Caki2 (cell line): ENCODE data around the gene TMEM161B. TPM values are rescaled to one million over a fixed set of nuclear protein-coding genes. Genes with fewer than 3 reads are reported as not detected.
"Not testable (repeated sequence)": the region's sequence is repeated elsewhere in the genome, so short reads cannot be mapped to it uniquely, and the experiment has no call there.

Source experiments
- DNase-seq: peaks from one replicate; pipeline ENCODE4 v3.0.0-alpha.2; 2015; ENCODE audit warnings: low read depth
- in situ Hi-C: cut with HindIII; loops from 2 replicates; pipeline ENCODE4 v1.10.0; 2016; ENCODE audit warnings: low sequenced_read_pairs, low pct_unique_long_range_greater_than_20kb, mixed read lengths
- total RNA-seq: library from RNA; depleted of rRNA; stranded (reverse); fragments of >200 nt; shearing (Covaris generic); gene quantifications from 2 replicates; pipeline ENCODE4 v1.2.3, GENCODE V29; 2014; ENCODE audit warnings: low replicate concordance; rRNA removed

Gene TMEM161B
- 1.1 and 6.3 TPM in 2 replicates for total RNA-seq

DNA sequence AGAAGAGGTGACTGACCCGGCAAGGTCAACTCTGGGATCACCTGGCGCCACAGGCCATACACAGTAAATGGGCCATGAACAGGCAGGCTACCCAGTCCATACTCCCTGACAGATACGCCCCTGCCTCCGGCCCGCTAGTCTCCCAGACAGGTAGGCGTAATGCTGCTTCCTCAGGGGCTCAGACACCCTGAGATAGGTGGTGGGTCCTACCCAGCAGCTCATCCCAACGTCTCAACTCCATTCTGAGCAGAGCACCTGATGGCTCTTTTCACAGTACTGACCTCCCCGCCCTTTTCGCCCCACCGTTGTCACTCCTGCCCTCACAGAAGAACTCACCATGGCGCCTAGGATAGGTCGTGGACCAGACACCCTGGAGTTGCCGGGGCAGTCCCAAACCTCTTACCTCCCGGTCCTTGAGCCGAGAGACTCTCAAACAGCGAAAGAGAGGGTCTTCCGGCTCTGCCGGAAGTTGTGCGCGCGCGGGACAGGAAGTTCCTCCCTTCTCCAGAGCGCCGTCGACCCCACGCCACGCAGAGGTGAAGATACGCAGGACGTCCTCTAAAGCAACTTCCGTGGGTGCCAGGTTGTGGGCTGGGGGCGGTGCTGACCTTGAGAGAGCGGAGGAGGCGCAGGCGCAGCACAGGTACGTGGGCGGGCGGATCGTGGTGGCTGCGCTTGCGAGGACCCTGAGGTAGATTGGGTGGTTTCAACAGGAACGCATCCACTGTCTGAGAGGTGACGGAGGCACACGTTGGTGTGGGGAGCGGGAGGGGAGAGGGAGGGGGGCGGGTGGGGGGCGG lies at the start of gene TMEM161B:
TMEM161B (minus strand) TSS at position 461 of the 800 bp plus-strand sequence; CDS start at position 339, 122 bp downstream.
- peak; percentile 87 for DNase-seq
- in situ Hi-C loops = no loop called here

DNA sequence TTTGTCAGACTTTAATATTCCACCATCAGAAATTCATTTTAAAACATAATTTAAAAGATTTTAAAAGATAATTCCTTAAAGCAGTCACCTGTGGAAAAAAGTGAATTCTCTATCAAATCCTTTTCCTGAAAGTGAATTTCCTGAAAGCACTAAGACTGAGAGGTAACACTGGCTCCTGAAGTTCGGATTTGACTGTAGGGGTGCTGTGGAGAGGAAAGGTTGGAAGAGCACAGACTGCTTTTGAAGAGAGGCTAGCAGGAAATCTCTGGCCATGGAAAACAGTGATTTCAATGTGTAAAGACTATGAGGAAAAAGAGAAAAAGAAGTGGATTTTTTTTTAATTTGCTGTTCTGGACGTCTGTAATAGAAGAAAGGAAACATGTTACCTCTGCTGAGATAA lies 35.7 kb upstream of the TMEM161B start:
- no peak for DNase-seq
- in situ Hi-C loops = no loop called here

DNA sequence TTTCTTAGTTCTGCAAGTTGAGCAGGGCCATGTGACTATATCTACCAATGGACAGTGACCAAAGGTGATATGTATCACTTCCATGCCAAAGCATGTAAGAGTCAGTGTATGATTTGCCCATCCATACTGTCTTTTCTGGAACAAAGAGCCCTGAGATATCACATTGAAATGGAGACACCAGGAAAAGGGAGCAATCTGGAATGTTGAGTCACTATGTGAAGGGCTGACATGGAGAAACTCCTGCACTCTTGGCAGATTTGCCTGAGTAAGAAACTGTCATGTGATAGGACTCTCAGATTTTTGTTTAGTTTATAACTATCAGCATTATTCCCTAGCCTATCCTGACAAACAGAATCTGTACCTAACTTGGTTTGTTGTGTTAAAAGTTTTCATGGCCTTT lies 29.8 kb upstream of the TMEM161B start:
- in situ Hi-C loops = no loop called here
- DNase-seq = peak; percentile 3

DNA sequence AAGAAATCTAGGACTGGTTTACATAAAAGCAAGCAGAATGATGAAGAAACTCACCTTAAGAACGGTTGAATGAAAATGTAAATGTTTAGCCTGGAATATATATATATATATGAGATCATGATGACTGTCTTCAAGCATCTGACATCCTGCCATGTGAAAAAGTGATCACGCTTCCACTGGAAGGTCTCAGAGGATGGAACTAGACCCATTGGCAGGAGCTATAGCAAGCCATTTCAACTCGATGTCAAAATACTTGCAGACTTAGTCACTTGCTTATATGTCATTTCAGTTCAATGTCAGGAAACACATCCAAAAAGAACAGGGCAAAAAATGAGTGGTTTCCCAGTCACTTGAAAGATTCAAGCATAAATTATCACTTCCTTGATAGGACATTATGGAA lies 22.2 kb upstream of the TMEM161B start:
- in situ Hi-C loops = no loop called here
- DNase-seq = no peak

DNA sequence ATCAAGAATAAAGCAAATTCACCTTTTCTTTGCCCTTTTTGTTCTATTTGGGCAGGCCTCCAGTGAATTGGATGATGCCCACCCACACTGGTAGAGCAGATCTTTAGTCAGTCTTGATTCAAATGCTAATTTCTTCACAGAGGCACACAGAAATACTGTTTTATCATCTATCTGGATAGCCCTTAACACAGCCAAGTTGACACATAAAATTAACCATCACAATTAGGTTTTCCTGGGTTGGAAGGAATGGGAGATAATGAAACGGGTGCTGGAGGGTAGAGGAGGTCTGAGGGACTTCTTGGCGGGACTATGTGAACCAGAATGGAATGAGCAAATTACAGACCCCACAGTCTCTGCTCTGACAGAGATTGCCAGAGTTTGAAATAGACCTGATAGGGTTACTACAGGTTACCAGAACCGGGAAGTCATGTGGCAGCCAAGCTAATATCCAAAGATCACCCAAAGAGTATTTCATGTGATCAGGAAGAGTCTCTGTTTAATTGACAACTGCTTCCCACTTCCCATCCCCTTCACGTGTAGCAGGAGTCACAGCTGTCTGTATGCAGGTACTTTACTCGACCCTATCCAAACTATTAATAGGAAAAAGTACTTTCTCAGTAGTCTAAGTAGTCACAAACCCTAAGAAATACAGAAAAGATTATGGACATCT lies 20.0 kb upstream of the TMEM161B start:
- no peak for DNase-seq
- in situ Hi-C loops = no loop called here

DNA sequence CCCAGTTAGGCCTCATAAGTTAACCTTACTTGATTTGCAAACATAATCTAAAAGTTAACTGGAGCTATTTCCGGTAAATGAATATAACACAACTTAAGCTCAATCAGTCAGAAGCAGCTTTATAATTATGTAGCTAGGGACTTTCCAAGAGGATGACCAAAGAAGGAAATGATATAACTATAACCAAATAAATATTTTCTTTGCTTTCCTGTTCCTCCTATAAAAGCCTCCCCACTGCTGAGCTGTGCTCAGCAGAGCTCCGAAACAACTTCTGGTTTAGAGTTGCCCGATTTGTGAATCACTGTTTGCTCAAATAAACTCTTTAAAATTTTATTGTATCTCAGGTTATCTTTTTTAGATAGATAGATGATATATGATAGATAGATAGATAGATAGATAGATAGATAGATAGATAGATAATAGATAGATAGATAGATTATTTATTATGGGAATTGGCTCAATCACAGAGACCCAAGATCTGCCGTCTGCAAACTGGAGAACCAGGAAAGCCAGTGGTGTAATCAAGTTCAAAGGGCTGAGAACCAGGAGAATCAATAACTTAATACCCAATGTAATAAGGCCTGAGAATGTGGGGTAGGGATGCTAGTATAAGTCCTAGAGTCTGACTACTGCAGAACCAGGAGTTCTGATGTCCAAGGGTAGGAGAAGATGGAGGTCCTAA lies 19.3 kb upstream of the TMEM161B start:
- in situ Hi-C loops = no loop called here
- DNase-seq = no peak

DNA sequence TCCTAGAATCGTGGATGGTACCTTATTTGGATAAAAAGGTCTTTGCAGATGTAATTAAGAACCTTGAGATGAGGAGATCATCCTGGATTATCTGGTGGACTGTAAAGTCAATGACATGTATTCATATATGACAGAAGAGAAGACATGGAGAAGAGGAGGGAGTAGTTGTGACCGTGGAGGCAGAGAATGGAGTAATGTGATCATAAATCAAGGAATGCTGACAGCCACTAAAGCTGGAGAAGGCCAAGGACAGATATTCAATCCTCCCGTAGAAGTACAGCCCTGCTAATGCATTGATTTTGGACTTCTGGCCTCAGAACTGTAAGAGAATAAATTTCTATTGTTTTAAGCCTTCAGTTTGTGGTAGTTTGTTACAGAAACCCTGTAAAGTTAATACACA lies 18.7 kb upstream of the TMEM161B start:
- DNase-seq = no peak
- in situ Hi-C loops = no loop called here

DNA sequence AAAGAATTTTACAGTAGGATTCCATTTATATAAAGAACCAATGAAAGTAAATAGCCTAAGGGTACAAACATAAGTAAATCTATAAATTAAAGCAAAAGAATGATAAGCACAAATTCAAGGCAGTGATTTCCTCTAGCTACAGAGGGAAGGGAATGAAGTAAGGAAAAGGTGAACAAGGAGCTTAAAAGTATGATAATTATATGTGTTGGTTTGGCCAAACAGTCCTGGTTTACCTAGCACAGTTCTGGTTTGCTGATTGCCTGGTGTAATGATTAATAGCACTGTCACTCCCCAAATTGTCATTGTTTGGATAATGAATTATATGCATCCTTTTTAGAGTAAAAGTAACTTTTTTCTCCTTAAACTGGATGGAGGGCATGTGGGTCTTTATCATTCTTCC lies 15.0 kb upstream of the TMEM161B start:
- in situ Hi-C loops = no loop called here
- no peak for DNase-seq

DNA sequence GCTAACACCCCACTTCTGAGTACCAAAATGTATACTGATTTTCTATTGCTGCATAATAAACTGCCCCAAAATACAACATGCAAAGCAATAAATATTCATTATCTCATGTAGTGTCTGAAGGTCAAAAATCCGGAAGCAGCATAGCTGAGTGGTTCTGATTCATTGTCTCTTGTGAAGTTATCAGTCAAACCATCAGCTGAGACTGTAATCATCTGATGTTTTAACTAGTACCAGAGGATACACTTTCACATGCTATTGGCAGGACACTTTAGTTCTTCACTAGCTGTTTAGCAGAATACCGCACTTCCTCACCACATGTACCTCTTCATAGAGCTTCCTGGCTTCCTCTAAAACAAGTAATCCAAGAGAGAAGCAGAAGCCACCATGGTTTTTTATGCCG lies 12.7 kb upstream of the TMEM161B start:
- DNase-seq = no peak
- in situ Hi-C loops = no loop called here

DNA sequence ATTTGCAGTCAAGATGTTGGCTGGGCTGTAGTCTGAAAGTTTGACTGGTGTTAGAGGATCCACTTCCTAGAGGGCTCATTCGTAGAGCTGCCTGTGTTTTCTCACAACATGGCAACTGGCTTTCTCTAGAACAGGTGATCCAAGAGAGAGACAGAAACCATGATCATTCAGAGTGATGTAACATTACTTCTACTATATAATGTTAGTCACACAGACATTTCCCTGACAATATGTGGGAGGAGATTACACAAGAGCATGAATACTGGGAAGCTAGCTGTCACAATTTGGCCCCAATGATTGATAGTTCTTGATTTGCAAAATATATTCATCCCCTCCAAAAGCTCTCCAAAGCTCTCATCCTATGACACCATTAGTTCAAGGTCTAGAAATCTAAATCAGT lies 10.9 kb upstream of the TMEM161B start:
- no peak for DNase-seq
- in situ Hi-C loops = no loop called here

DNA sequence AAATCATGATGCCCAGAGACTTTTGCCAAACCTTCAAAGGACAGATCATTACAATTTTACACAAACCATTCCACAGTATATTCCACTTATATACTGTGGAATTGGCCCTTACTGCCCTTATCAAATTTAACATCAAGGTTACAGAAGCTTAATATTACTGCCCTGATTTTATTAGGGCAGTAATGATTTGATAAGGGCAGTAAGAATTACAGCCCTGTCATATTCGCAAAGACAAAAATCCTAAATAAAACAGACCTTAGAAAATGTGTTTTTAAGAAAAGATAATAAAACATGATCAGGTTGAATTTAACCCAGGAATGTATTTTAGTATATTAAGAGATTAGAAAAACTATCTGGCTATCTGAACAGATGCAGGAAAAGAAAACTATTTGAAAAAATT lies 7.7 kb upstream of the TMEM161B start:
- DNase-seq = no peak
- in situ Hi-C loops = no loop called here

DNA sequence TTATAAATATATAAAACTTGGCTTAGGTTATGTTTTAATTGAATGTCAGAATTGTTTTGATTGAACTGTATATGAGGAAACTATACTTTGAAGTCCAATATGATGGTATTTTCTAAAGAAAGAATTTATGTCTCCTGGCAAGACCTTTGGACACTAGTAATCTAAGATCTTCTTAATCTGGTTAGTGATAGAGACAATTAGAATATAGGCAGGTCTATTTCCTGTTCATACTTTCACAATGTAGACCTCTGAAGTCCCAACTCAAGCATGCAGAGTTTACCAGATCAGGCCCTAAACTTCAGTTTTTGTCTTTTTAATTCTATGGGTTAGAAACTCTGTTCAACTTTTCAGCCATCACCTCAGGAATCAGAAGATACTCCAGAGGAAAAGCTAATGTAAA lies 6.9 kb upstream of the TMEM161B start:
- DNase-seq = no peak

DNA sequence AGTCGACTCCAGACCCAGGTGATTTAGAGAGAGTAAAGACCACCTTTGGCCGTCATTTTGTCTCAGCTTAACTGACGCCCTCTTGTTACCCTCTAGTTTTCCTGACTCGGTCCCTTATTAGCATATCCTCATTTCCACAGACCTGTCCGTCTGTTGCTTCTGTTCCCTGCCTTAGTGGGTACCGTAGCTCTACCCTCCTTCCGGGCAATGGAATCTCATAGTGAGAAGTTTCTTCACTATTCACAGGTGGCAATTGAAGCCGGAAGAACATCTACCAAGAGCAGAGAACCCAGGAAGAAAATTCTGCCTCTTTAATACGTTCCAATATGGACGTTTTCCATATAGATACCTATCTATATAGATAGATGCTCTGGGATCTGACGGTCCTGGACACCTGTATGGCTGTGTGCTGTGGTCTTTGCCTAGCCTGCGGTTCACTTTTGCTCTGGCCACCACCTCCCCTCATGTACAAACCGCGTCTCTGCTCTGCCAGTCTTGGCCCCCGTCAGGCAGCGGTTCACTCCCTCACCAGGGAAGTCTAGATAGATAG lies 652 bp upstream of the TMEM161B start:
- in situ Hi-C loops = no loop called here
- peak; percentile 16 for DNase-seq

More for the DNA sequence above, 6.9 kb upstream of the TMEM161B start:
- in situ Hi-C loops = no loop called here

DNA sequence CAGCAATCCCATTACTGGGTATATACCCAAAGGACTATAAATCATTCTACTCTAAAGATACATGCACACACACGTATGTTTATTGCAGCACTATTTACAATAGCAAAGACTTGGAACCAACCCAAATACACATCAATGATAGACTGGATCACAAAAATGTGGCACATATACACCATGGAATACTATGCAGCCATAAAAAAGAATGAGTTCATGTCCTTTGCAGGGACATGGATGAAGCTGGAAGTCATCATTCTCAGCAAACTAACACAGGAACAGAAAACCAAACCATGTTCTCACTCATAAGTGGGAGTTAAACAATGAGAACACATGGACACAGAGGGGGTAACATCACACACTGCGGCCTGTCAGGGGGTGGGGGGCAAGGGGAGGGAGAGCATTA lies 4.1 kb downstream of the TMEM161B start:
- DNase-seq, in situ Hi-C loops: not testable (repeated sequence)

DNA sequence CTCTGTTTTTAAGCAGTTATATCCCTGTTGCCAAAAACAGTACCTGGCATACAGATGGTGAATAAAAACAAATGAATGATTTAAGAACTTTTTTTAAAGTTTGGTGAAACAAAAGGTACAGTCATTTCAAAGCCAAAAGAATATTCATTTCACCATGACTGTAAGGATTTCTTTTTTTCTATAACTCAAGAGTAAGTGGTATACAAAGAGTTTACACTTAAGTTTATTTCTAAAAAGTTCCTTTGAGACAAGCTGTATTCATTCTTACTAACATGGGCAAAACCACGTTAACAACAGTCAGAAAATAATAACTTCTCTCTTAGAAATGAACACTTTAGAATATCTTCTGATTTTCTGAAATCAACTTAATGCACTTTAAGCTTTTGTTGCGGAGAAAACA lies 5.3 kb downstream of the TMEM161B start:
- no peak for DNase-seq

DNA sequence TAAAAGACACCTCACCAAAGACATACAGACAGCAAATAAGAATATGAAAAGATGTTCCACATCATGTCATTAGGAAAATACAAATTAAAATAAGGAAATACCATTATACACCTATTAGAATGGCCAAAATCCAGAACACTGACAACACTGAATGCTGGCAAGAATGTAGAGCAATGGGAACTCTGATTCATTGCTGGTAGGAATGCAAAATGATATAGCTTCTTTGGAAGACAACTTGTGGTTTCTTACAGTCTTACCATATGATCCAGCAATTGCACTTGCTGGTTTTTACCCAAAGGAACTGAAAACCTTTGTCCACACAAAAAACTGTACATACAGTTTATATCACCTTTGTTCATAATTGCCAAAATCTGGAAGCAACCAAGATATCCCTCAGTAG lies 6.5 kb downstream of the TMEM161B start:
- in situ Hi-C loops = no loop called here

More for the DNA sequence above, 5.3 kb downstream of the TMEM161B start:
- in situ Hi-C loops = no loop called here

DNA sequence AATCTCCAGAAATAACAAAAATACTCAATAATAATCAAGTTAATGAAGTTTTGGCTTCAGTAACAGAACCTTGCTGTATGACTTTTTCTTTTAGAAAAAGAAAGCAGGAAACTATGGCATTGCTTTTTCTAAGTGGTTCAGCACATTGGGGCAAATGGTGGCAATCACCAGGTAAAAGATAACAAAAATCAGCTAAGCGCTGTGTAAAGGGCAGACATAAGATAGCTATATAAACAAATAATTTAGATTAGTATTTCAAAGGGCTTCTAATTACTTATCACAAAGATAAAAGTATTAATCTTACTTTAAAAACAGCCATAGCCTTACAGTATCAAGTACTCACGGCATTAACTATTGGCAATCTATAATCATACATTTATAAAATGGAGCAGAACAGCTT lies 10.0 kb downstream of the TMEM161B start:
- in situ Hi-C loops = no loop called here

More for the DNA sequence above, 6.5 kb downstream of the TMEM161B start:
- DNase-seq = no peak

DNA sequence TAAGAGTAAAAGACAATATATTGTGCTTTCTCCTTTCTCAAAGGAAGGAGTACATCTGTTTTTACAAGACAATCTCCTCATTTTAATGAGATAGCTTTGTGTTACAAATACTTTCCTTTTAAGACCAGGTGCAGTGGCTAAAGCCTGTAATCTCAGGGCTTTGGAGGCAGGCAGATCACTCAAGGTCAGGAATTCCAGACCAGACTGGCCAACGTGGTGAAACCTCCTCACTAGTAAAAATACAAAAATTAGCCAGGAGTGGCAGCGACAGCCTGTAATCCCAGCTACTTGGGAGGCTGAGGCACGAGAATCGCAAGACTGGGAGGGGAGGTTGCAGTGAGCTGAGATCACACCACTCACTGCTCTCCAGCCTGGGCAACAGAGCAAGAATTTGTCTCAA lies 11.8 kb downstream of the TMEM161B start:
- in situ Hi-C loops = no loop called here
- no peak for DNase-seq

More for the DNA sequence above, 10.0 kb downstream of the TMEM161B start:
- no peak for DNase-seq

DNA sequence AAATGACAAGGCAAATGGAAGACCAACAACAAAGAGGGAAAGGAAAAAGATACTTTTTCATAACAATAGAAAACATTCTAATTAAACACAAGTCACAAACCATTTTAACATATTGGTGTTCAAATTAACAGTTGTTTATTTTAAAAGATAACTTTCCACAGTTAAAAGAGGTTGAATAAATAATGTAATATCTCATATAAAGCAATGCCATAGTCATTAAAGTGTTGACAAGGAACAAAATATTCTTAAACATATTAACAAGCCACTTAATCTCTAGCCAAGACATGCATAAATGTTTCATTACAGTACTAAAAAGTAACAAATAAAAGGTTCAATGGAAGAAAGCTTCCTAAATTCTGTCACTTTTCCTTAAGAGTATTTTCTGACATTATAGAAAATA lies 12.6 kb downstream of the TMEM161B start:
- in situ Hi-C loops = no loop called here
- no peak for DNase-seq
